ENCODE measurements around the gene ZSCAN25.

ZSCAN25 gene

DNA sequence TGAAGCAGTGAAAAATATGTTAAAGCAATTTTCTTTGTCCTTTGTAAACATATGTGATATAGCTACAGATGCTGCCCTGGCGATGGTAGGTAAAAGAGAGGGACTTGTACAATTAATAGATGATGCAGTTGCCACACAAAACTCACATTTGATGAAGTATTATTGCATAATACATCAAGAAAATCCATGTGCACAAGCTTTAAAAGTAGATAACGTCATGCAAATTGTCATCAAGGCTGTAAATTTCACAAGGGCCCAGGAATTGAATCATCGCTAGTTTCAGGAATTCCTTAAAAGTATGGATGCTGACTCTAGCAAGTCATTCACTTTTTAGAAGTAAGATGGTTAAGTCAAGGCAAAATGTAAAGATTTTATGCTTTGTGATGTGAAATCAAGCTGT, 53.0 kb downstream of the ZSCAN25 start:
- H3K27ac ChIP-seq = no peak overlapping the region
- TF ChIP-seq ZFX (IDR thresholded peaks at IDR 0.05) (no peak), CTCF (conservative IDR thresholded peaks at IDR 0.05) (no peak)

DNA sequence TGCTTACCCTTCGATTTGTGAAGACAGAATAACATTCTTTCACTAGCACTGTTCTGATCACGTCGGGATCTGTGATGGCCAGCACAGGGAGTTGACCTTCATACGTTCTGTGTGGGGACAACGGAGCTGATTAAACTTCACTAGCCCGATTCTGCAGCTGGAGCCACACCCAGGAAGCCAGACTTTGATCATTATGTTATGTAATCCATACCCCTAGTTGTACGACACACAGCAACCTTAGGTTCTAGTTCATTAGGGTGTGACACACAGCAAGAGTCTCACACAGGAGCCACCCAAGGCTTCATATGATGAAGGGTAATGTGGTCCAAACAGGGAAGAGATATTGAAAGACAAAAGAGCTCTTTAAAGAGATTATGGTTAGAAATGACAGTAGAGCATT, 55.8 kb downstream of the ZSCAN25 start:
- TF ChIP-seq ZFX (IDR thresholded peaks at IDR 0.05) (no peak), CTCF (conservative IDR thresholded peaks at IDR 0.05) (no peak)
- H3K27ac ChIP-seq = no peak overlapping the region

- H3K27ac ChIP-seq = no peak overlapping the region
- TF ChIP-seq ZFX (IDR thresholded peaks at IDR 0.05) = no peak
Measured at GRCh38 chr7:99674995-99675742, 58.4 kb downstream of the ZSCAN25 start.

DNA sequence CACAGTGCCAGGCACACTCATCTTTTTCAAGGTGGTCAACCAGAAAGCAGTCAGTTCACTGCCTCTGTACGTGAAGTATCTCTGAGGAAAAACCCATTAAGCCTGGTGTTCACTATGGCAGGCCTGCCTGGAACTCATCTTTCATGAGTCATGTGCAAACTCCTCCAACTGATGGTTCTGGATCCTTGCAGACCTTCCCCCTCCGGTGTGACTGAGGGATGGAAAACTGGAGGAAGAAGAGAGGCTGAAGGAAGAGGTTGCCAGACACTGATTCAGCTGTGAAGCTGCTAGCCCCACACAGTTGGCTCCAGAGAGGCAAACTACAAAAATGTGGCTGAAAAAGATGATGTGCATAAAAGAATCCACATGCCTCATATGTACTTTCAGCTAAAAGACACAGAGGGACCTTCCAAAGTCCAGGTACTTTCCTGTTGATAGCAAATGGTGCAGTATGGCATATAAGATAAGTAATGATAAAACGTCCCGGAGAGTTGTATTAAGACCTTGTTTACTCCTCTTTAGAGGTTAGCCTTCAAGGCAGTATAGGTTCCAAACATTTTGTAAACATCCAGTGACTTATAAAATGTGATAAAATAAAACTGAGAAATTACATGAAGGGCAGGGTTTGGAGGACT, 60.4 kb downstream of the ZSCAN25 start:
- H3K27ac ChIP-seq = no peak overlapping the region
- TF ChIP-seq CTCF (conservative IDR thresholded peaks at IDR 0.05) (no peak), ZFX (IDR thresholded peaks at IDR 0.05) (no peak)

GRCh38 chr7:99677648-99678045, 60.9 kb downstream of the ZSCAN25 start:
- H3K27ac ChIP-seq = no peak overlapping the region
- TF ChIP-seq ZFX (IDR thresholded peaks at IDR 0.05) = no peak
- TF ChIP-seq CTCF (conservative IDR thresholded peaks at IDR 0.05) = no peak

GRCh38 chr7:99679032-99679399, 62.3 kb downstream of the ZSCAN25 start:
- TF ChIP-seq CTCF (conservative IDR thresholded peaks at IDR 0.05) = no peak
- TF ChIP-seq ZFX (IDR thresholded peaks at IDR 0.05) = no peak

GRCh38 chr7:99679400-99680191, 62.9 kb downstream of the ZSCAN25 start, which contains the start of gene CYP3A5:
CYP3A5 (minus strand) TSS chr7:99679996; CDS start chr7:99679896, 100 bp downstream.
- H3K27ac ChIP-seq = no peak within 1 kb of the TSS
- TF ChIP-seq CTCF (conservative IDR thresholded peaks at IDR 0.05) (no peak), ZFX (IDR thresholded peaks at IDR 0.05) (no peak)

More at GRCh38 chr7:99679032-99679399, 62.3 kb downstream of the ZSCAN25 start:
- H3K27ac ChIP-seq = no peak overlapping the region
